T-helper 1 cell treated with Interleukin-12 subunit alpha and Interleukin-12 subunit beta and Interleukin-4 antibody, amounts not matched to agents 30 μg/mL and 1 μg/mL, for 36 hours (primary cell): Measurements from ENCODE around the gene BCAR1.

Experiments used
- H3K27ac Mint-ChIP-seq: one replicate; pipeline ENCODE4 v1.8.0; 2021; ENCODE audit warnings: mild to moderate bottlenecking, mixed read lengths
- H3K27me3 Mint-ChIP-seq: one replicate; pipeline ENCODE4 v1.8.0; 2021; ENCODE audit warnings: low read depth, mixed read lengths
- H3K36me3 Mint-ChIP-seq: one replicate; pipeline ENCODE4 v1.8.0; 2021; ENCODE audit warnings: low read depth, mixed read lengths
- H3K4me1 Mint-ChIP-seq: one replicate; pipeline ENCODE4 v1.8.0; 2021; ENCODE audit warnings: low read depth, mixed read lengths
- H3K4me3 Mint-ChIP-seq: one replicate; pipeline ENCODE4 v1.8.0; 2021; ENCODE audit warnings: mild to moderate bottlenecking, moderate library complexity, mixed read lengths
- H3K9me3 Mint-ChIP-seq: one replicate; pipeline ENCODE4 v1.8.0; 2021; ENCODE audit warnings: mixed read lengths

BCAR1 gene

GRCh38 chr16:75264999-75265910, 13.8 kb upstream of the BCAR1 start:
- Mint-ChIP-seq H3K36me3 (no peaks in the 10 kb centered on the region), H3K4me3 (no peak overlapping the region), H3K27ac (no peak overlapping the region), H3K9me3 (no peaks in the 10 kb centered on the region), H3K27me3 (peaks cover 42% of the 10 kb centered on the region), H3K4me1 (no peaks in the 10 kb centered on the region)

DNA sequence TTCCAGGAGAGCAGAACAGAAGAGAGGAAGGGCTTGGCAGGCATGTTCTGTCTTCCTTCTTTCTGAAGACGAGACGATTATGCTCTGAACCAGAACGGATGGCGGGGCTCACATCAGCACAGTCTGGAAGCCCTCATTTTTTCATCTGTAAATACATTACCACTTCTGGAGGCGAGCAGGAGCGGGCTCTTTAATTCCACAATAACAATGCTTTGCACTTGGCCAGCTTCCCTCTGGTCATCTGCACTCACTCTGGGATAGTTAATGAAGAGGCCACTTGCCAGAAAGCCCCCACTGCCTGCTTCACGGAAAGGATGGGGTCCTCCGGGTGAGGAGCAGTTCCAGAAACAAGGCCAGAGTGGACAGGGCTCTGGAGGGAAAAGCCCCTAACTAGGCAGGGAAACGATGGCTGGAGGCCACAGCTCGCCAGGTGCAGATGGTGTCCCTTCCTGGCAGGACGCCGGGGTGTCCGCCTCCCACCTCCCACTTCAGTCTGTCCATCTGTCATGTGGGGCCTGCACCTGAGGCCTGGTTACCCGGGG, 13.1 kb upstream of the BCAR1 start:
- H3K27me3 Mint-ChIP-seq, result peaks cover 42% of the 10 kb centered on the region
- no peaks in the 10 kb centered on the region for H3K9me3 Mint-ChIP-seq
- no peaks in the 10 kb centered on the region for H3K36me3 Mint-ChIP-seq
- H3K4me1 Mint-ChIP-seq, result no peaks in the 10 kb centered on the region
- H3K27ac Mint-ChIP-seq, result no peak overlapping the region
- H3K4me3 Mint-ChIP-seq, result no peak overlapping the region

- Mint-ChIP-seq H3K9me3 (no peaks in the 10 kb centered on the region), H3K36me3 (no peaks in the 10 kb centered on the region), H3K4me3 (no peak overlapping the region), H3K27ac (no peak overlapping the region), H3K27me3 (peaks cover 38% of the 10 kb centered on the region), H3K4me1 (no peaks in the 10 kb centered on the region)
Measured at GRCh38 chr16:75263963-75264445, 12.6 kb upstream of the BCAR1 start.

GRCh38 chr16:75263291-75263962, 12.0 kb upstream of the BCAR1 start:
- H3K4me3 Mint-ChIP-seq, result no peak overlapping the region
- H3K4me1 Mint-ChIP-seq, result no peaks in the 10 kb centered on the region
- H3K9me3 Mint-ChIP-seq, result no peaks in the 10 kb centered on the region
- peaks cover 38% of the 10 kb centered on the region for H3K27me3 Mint-ChIP-seq
- no peaks in the 10 kb centered on the region for H3K36me3 Mint-ChIP-seq
- no peak overlapping the region for H3K27ac Mint-ChIP-seq

GRCh38 chr16:75262800-75263127, 11.3 kb upstream of the BCAR1 start:
- no peaks in the 10 kb centered on the region for H3K36me3 Mint-ChIP-seq
- peaks cover 38% of the 10 kb centered on the region for H3K27me3 Mint-ChIP-seq

GRCh38 chr16:75262104-75262799, 10.8 kb upstream of the BCAR1 start:
- Mint-ChIP-seq H3K9me3 (no peaks in the 10 kb centered on the region), H3K27me3 (peaks cover 35% of the 10 kb centered on the region), H3K4me3 (no peak overlapping the region), H3K27ac (no peak overlapping the region), H3K4me1 (no peaks in the 10 kb centered on the region), H3K36me3 (no peaks in the 10 kb centered on the region)

More at GRCh38 chr16:75262800-75263127, 11.3 kb upstream of the BCAR1 start:
- no peak overlapping the region for H3K27ac Mint-ChIP-seq
- H3K4me1 Mint-ChIP-seq, result no peaks in the 10 kb centered on the region
- no peaks in the 10 kb centered on the region for H3K9me3 Mint-ChIP-seq
- H3K4me3 Mint-ChIP-seq, result no peak overlapping the region

DNA sequence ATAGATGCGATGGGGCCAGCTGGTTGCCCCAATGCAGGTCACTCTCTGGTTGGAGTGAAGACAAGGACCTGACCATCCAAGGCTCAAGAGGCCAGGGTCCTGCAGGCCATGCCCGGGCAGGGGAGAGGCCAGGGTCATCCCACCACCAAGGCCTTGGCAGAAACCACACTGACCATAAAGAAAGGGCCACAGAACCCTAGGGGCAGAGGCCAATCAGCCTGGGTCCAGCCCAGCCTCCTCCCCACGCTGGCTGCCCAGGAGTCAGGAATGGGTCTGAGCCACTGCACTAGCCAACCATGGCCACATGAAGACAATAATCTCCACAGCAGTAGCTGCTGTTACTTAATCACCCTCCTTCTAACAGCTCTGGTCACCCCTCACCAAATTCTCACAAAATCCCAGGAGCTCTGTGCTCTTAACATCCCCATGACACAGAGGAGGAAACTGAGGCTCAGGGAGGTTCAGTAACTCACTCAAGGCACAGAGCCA, 10.2 kb upstream of the BCAR1 start:
- peaks cover 30% of the 10 kb centered on the region for H3K27me3 Mint-ChIP-seq
- no peaks in the 10 kb centered on the region for H3K36me3 Mint-ChIP-seq
- no peak overlapping the region for H3K4me3 Mint-ChIP-seq
- no peaks in the 10 kb centered on the region for H3K9me3 Mint-ChIP-seq
- H3K4me1 Mint-ChIP-seq, result no peaks in the 10 kb centered on the region
- no peak overlapping the region for H3K27ac Mint-ChIP-seq

GRCh38 chr16:75260851-75261589, 9.6 kb upstream of the BCAR1 start:
- H3K36me3 Mint-ChIP-seq, result no peaks in the 10 kb centered on the region
- H3K4me1 Mint-ChIP-seq, result no peaks in the 10 kb centered on the region
- H3K27me3 Mint-ChIP-seq, result peaks cover 24% of the 10 kb centered on the region
- H3K4me3 Mint-ChIP-seq, result no peak overlapping the region
- H3K9me3 Mint-ChIP-seq, result no peaks in the 10 kb centered on the region
- H3K27ac Mint-ChIP-seq, result no peak overlapping the region

DNA sequence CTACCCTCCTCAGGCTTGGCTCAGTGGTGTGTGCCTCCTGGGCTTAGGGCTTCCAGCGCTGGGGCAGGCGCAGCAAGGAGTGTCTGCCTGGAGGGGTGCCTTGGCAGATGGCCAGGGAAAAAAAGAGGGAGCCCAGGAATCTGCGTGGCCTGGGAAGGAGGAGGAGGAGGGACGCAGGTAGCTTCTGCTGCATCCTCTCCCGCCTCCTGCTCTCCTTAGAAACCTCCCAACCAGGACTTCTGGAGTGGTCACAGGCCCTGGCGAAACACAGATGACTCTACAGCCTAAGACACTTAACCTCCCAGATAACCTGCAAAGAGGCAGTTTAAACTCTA, 7.3 kb upstream of the BCAR1 start:
- no peaks in the 10 kb centered on the region for H3K4me1 Mint-ChIP-seq
- H3K4me3 Mint-ChIP-seq, result no peak overlapping the region
- no peak overlapping the region for H3K27ac Mint-ChIP-seq
- H3K36me3 Mint-ChIP-seq, result no peaks in the 10 kb centered on the region
- no peaks in the 10 kb centered on the region for H3K9me3 Mint-ChIP-seq
- peaks cover 20% of the 10 kb centered on the region for H3K27me3 Mint-ChIP-seq

GRCh38 chr16:75257886-75258806, 6.7 kb upstream of the BCAR1 start:
- Mint-ChIP-seq H3K27ac (no peak overlapping the region), H3K27me3 (peaks cover 16% of the 10 kb centered on the region), H3K4me3 (no peak overlapping the region), H3K4me1 (no peaks in the 10 kb centered on the region), H3K36me3 (no peaks in the 10 kb centered on the region), H3K9me3 (no peaks in the 10 kb centered on the region)

GRCh38 chr16:75256696-75257343, 5.4 kb upstream of the BCAR1 start:
- no peaks in the 10 kb centered on the region for H3K9me3 Mint-ChIP-seq
- H3K36me3 Mint-ChIP-seq, result no peaks in the 10 kb centered on the region
- peaks cover 20% of the 10 kb centered on the region for H3K27me3 Mint-ChIP-seq
- H3K4me3 Mint-ChIP-seq, result no peak overlapping the region
- H3K27ac Mint-ChIP-seq, result no peak overlapping the region
- peaks cover under 1% of the 10 kb centered on the region for H3K4me1 Mint-ChIP-seq

- Mint-ChIP-seq H3K4me1 (peaks cover 2% of the 10 kb centered on the region), H3K9me3 (no peaks in the 10 kb centered on the region), H3K36me3 (no peaks in the 10 kb centered on the region), H3K27me3 (peaks cover 22% of the 10 kb centered on the region), H3K4me3 (no peak overlapping the region), H3K27ac (no peak overlapping the region)
Measured at GRCh38 chr16:75256059-75256571, 4.7 kb upstream of the BCAR1 start.
